Activated CD8-positive, alpha-beta memory T cell treated with anti-CD3 and anti-CD28 coated beads for 36 hours (primary cell): ENCODE results near the gene G6PC3. TPM values are rescaled to one million over a fixed set of nuclear protein-coding genes. Genes with fewer than 3 reads are reported as not detected.

ENCODE experiments used
- CTCF ChIA-PET: fragments of 350-600 bp; sonication (Branson Sonifier 250); formaldehyde crosslinking; loops from one replicate; lab custom pipeline; 2021; ENCODE audit warnings: antibody characterized with exemption; lab: Charles Lee
- POLR2A ChIA-PET: fragments of 350-600 bp; sonication (Branson Sonifier 250); formaldehyde crosslinking; loops from one replicate; lab custom pipeline; 2021; ENCODE audit warnings: antibody characterized with exemption; lab: Charles Lee
- total RNA-seq, 2 experiments: library from RNA; stranded (reverse); gene quantifications; one replicate each; pipeline ENCODE4 v1.2.3, GENCODE V29; 2021

The G6PC3 gene
- total RNA-seq, 2 experiments from 2014 or later = 36.5 to 37.8 TPM

DNA sequence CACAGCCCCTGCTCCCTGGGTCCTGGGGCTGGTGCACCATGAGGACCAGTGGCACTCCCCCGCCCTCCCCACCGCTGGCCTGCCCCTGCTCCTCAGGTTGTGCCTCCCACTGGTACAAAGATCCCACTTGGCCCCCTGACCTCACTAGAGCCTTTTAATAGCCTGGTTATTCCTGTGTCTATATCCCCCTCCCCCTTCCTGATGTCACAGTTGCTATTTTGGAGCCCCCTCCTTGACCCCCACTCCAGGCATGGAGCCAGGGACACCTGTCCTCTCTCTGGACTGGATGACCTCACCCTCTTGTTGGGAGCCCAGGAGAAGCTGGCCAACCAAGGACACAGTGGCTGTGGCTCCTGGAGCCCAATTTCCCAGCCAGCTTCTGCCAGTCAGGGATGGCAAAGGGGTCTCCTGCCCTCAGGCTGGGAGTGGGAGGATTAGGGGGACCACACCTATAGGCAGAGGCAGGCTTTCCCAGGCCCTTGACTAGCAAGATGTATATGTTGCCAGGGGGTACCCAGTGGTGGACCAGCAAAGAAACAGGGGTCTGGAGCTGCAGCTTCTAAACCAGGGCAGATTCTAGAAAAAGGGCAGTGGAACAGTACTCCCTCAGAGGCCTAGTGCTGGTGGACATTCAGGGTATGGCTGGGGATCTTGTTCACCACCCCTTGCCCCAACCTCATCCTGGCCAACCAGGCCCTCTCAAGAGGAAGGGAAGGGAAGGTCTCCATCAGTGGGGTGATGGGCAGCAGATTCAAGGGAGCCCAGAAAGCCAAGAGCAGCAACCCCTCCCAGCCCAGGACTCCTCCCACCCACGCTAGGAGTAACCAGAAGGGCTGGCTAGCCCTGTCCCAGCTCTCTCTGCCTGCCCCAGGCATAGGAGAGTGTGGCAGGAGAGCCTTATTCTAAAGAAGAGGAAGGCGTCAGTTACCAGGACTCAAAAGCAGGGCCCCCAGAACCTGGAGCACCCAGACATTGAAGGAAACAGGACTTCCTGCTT is 42.0 kb downstream of the G6PC3 start:
- CTCF ChIA-PET = interaction anchor here (0.6 to 1.7 kb wide), 4 partner anchors 11 to 599 kb away, joined by 3 to 4 read pairs (median 4); partner anchors contain the start of gene HDAC5
- POLR2A ChIA-PET = no interaction called here

- CTCF ChIA-PET = interaction anchor here (0.6 to 1.4 kb wide), 2 partner anchors 31 to 41 kb away, joined by 3 read pairs; no protein-coding TSS in a partner anchor
- POLR2A ChIA-PET = no interaction called here
Observed at GRCh38 chr17:44113382-44113781, 42.8 kb downstream of the G6PC3 start.

DNA sequence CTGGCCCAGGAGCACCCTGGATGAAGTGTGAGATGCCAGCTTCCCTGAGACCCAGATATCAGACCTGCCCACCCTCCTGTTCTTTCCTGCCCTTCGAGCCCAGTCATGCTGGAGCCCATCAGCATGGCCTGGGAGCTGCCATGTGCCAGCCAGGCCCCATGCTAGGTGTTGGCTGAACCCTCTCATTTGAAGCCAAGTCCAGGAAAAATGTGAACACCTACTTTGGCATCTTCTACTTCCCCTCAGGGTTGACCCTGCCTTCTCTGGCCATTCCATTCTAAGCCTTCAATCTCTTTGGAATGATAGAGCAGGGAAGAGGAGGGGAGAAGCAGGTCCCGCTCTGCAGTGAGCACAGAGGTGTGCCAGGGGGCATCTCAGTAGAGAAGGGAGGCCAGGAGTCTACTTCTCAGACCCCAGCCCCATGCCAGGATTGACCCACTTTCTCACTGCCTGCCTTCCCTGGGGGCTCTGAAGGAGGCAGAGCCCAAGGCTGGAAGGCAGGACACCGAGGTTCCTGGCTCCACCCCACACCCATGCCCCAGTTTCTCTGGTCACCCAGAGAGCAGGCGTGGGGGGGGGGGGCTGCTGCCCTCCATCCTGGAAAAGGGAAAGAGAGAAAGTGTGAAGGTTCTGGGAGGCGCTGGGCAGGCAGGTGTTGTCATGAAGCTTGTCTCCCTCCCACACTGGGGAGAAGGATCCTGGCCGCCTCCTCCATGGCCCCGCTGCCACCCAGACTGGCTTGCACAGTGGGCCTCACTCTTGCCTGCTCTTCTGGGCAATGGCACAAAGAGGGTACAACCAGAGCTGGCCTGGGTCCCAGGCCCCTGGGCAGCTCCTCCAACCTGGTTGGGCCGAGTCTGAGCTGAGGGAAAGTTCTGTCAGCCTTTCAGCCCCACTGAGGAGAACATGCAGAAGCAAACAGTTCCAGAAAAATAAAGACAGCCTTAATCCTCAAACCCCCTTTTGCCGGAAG is 43.6 kb downstream of the G6PC3 start:
- ChIA-PET CTCF (interaction anchor here (1.4 to 1.8 kb wide), 3 partner anchors 10 to 31 kb away, joined by 3 to 6 read pairs (median 3); partner anchors contain the start of gene HDAC5), POLR2A (no interaction called here)

DNA sequence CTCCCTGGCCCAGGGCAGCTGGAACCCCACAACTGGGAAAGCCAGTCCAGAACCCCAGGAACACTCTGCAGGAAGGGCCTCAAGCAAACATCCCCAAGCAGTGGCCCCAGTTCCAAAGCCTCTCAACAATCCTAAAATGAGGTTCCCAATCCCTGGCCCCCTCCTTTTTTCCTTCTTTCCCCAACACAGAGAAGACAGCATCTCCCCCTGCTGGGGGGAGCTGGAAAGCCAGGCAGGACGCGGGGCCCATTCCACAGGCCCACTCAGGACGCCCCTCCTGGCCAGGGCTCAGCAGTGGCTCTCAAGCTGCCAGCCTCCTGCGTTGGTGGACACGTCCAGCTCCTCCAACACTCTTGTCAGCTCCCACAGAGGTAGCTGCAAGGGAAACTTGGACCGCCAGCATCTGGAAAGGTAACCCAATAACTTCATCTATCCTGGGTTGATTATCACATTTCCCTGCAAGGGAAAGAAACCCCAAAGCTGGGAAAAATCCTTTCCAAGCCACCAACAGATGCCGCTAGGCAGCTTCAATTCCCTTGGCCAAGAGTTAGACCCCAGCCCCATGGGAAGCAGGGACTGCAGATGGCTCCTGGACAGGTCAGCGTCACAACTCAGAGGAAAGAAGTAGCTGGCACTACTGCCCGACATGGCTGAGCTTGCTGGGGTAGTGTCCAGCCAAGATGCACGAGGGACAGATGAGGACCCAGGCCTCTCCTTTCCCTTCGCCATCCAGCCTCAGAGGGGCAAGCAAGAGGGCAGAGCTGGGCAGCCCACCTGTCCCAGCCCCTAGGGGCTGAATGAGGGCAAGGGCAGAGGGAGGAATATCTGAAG is 45.3 kb downstream of the G6PC3 start:
- POLR2A ChIA-PET = interaction anchor here (0.6 kb wide), 1 partner anchor 106 kb away, joined by 10 read pairs; no protein-coding TSS in a partner anchor

GRCh38 chr17:44117351-44117750 is 46.8 kb downstream of the G6PC3 start:
- ChIA-PET POLR2A (no interaction called here), CTCF (interaction anchor here (1.0 to 1.1 kb wide), 2 partner anchors 33 to 93 kb away, joined by 3 read pairs; no protein-coding TSS in a partner anchor)

More for the DNA sequence above, 45.3 kb downstream of the G6PC3 start:
- CTCF ChIA-PET = interaction anchor here (0.6 to 1.8 kb wide), 11 partner anchors 8 to 105 kb away, joined by 3 to 6 read pairs (median 3); partner anchors contain the start of gene HDAC5

GRCh38 chr17:44118427-44119050 is 48.0 kb downstream of the G6PC3 start:
- CTCF ChIA-PET = interaction anchor here (1.1 kb wide), 1 partner anchor 34 kb away, joined by 3 read pairs; no protein-coding TSS in a partner anchor
- POLR2A ChIA-PET = interaction anchor here (0.6 kb wide), 1 partner anchor 68 kb away, joined by 3 read pairs; no protein-coding TSS in a partner anchor

- ChIA-PET CTCF (no interaction called here), POLR2A (interaction anchor here (0.6 kb wide), 1 partner anchor 68 kb away, joined by 3 read pairs; no protein-coding TSS in a partner anchor)
Observed at GRCh38 chr17:44119062-44119461, 48.5 kb downstream of the G6PC3 start.

DNA sequence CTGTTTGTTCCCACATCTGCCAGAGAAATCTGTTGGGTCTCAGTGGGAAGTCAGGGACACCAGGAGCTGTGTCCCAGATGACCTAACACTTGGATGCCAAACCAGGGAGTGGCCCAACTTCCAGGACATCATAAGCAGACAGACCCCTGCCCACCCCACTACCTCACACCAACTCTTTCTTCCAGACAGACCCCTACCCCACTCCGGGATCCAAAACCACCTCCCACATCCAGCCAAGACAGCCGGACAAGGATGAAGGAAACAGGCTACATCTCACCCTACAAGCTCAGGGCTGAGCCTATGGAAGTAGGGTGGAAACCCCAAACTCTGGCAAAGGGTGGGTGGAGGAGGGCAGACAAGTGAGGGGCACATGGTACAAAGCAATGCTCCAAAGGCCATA is 49.3 kb downstream of the G6PC3 start:
- CTCF ChIA-PET = no interaction called here
- POLR2A ChIA-PET = no interaction called here

DNA sequence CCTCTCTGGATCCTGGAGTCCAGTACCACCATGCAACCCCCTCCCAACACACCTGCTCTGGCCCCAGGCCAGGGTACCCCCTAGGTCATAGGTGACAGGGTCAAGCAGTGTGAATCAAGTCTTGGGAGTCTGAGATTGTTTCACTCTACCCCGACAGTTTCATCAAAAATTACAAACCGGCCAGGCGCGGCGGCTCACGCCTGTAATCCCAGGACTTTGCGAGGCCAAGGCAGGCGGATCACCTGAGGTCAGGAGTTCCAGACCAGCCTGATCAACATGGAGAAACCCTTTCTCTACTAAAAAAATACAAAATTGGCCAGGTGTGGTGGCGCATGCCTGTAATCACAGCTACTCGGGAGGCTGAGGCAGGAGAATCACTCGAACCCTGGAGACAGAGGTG is 49.7 kb downstream of the G6PC3 start:
- CTCF ChIA-PET = interaction anchor here (0.6 to 0.8 kb wide), 2 partner anchors 71 to 212 kb away, joined by 4 to 6 read pairs; no protein-coding TSS in a partner anchor

GRCh38 chr17:44120851-44121605 is 50.5 kb downstream of the G6PC3 start:
- POLR2A ChIA-PET = interaction anchor here (0.6 kb wide), 3 partner anchors 206 to 1186 kb away, joined by 3 to 9 read pairs (median 6); no protein-coding TSS in a partner anchor
- CTCF ChIA-PET = interaction anchor here (0.6 to 1.7 kb wide), 4 partner anchors 70 to 1871 kb away, joined by 4 to 6 read pairs (median 4); no protein-coding TSS in a partner anchor

More for the DNA sequence above, 49.7 kb downstream of the G6PC3 start:
- POLR2A ChIA-PET = interaction anchor here (0.6 kb wide), 2 partner anchors 207 to 1187 kb away, joined by 6 to 9 read pairs; no protein-coding TSS in a partner anchor

DNA sequence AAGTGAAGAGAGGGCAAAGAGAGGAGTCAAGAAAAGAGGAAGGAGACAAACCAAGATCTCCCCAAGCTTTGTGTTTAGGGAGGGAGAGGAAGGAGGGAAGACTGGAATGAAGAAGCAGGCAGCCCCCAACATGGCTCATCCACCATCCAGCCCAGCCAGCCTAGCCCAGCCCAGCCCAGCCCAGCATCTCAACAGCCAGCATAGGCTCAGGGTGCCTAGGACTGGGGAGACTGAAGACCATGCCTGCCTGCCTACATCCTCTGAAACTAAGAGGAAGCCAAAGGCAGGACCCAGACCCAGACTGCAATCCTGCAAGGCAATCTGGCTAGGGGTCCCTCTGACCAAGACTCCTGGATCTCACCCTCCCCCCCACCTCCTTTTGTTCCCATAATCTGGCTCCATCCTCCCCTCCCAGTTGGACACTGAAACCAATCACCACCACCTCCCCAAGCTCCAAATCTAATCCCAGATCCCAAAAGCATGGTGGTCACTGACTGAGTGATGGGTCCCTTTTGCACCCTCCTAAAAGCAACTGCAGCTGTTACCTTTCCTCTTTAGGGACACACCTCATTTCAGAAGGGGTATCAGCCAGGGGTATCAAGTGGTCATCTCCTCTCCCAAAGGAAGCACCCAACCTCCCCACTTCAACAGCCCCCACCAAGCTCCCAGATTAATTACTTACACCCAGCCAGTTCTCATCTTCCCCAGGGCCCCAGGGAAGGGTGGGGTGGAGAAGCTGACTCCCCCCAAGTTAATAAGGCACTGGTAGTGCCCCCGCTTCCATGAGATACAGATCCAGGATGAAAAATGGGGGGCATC is 51.7 kb downstream of the G6PC3 start:
- ChIA-PET CTCF (interaction anchor here (0.6 to 1.7 kb wide), 3 partner anchors 23 to 1026 kb away, joined by 3 to 4 read pairs (median 3); partner anchors contain the start of gene HEXIM1), POLR2A (no interaction called here)

DNA sequence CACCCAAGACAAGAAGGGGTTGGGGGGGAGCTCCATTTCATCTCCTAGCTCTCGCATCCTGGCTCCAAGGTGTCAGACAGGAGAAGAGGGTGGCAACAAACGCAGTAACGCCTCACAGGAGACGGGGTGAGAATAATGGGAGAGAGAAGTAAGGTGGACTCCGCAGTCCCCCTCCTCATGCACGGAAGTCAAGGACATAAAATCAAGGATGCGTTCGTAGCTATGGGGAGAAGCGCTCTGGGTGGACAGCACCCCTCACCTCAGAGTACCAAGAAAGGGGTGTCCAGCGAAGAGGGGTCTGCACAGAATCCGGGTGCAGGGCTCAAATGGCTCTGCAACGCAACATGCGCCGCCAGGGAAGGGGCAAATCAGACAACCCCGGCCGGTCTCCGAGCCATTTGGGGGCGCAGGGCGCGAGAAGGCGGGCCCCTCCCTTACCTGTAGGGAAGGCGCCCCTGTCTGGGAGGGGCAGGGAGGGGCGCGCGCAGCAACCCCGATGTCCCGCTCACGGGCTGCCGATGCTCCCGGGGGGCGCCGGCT is 52.4 kb downstream of the G6PC3 start:
- POLR2A ChIA-PET = interaction anchor here (0.8 to 1.7 kb wide), 6 partner anchors 15 to 762 kb away, joined by 3 to 7 read pairs (median 4); partner anchors contain the start of genes HROB and TMUB2
- CTCF ChIA-PET = interaction anchor here (0.5 to 1.7 kb wide), 15 partner anchors 8 to 1026 kb away, joined by 3 to 9 read pairs (median 3); partner anchors contain the start of genes FZD2, HEXIM1, HROB and TMEM101

DNA sequence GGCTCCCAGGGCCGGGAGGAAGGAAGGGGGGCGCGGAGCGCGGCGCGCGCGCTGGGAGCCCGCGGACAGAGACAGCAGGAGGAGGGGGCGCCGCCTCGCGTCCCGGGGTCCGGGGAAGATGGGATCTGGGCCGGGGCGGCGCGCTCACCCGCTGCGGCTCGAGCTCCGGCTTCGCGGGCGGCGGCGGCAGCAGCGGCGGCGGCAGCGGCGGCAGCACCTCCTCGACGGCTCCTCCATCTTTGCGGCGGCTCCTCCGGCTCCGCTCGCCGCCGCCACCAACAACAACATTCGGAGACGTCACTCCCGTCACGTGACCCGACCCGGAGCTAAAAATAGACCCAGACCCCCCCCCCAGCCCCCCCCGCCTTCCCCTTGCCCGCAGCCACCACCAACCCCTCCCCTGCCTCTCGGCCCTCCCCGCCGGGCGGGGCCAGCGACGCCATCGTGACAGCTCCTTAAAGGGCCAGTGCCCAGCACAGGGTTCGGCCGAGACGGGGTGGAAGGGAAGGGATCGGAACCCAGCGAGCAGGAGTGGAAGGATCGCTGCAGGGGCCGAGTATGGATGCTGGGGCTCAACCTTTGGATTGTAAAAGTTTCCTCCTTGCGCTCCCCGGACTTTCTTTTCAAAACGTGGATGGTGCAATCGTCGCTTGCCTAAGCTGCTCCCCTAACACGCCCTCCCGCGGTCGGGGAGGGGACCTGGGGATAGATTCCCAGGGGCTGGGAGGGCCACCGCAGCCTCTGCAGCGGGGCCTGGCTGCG is 53.0 kb downstream of the G6PC3 start, which contains the start of gene HDAC5:
HDAC5 (minus strand) TSS at position 286 of the 762 bp plus-strand sequence. CDS start 6,126 bp downstream, outside the sequence.
- ChIA-PET CTCF (interaction anchor here (0.5 to 1.6 kb wide), 15 partner anchors 8 to 434 kb away, joined by 3 to 9 read pairs (median 3); partner anchors contain the start of genes FZD2, HROB, TMEM101 and TMUB2), POLR2A (interaction anchor here (0.6 to 1.7 kb wide), 8 partner anchors 15 to 763 kb away, joined by 3 to 7 read pairs (median 4); partner anchors contain the start of genes HROB, LSM12 and TMUB2)

DNA sequence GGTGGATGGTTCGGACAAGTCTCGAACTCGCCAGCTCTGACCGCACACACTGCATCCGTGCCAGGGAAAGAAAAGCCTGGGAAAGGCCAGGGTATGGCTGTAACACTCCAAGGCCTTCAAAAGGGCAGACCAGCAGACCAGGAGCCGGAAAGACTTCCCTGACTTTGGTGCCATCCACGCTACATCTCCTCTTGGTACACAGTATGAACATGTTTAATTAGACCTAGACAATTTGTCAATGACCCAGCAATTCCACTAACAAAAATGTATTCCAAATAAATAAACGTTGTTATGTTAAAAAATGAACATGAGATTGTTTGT is 53.5 kb downstream of the G6PC3 start:
- ChIA-PET POLR2A (interaction anchor here (0.6 to 1.7 kb wide), 6 partner anchors 18 to 763 kb away, joined by 3 to 7 read pairs (median 4); partner anchors contain the start of genes HROB, LSM12 and TMUB2), CTCF (interaction anchor here (1.0 to 1.6 kb wide), 8 partner anchors 9 to 119 kb away, joined by 3 to 9 read pairs (median 4); no protein-coding TSS in a partner anchor)
